HCT116 (cell line): ENCODE results near the gene NHSL2. TPM values are rescaled to one million over a fixed set of nuclear protein-coding genes. Genes with fewer than 3 reads are reported as not detected.

Source experiments
- ATAC-seq: fragments of 200-7000 bp; cut with Tn5 transposase; 2 replicates; pipeline ENCODE4 v1.9.1; 2020; ENCODE audit warnings: mild to moderate bottlenecking, moderate library complexity
- BruUV-seq: library from RNA; stranded (reverse); fragments of 400-500 nt; replicated peaks from 2 replicates; lab custom pipeline; 2021; lab: Mats Ljungman, UMichigan
- CTCF ChIA-PET: fragments of 300-600 bp; sonication (Branson Sonifier 250); formaldehyde crosslinking; loops from one replicate; lab custom pipeline; 2021; ENCODE audit warnings: antibody characterized with exemption; lab: Charles Lee
- POLR2A ChIA-PET: fragments of 300-600, 350-600 bp; sonication (Branson Sonifier 250); formaldehyde crosslinking; loops from one replicate; lab custom pipeline; 2021; ENCODE audit warnings: antibody characterized with exemption; lab: Charles Lee
- RAD21 ChIA-PET, 2 experiments: fragments of 300-600 bp; sonication (Branson Sonifier 250); formaldehyde crosslinking; loops; one replicate each; lab custom pipeline; 2023; ENCODE audit warnings: low total read pairs in 2 of 2; ENCODE audit not compliant: uncharacterized antibody in 2 of 2, unreplicated experiment in 2 of 2, low non-redundant PET in 1 of 2; lab: Charles Lee
- DNase-seq: peaks from one replicate; pipeline ENCODE4 v3.0.0-alpha.2; 2010; ENCODE audit warnings: low read depth, low spot score
- H2AFZ ChIP-seq: fragments of 200-600 bp; shearing (Covaris generic), sonication (generic); 2 replicates; pipeline ENCODE4 v1.6.1; 2017; ENCODE audit warnings: low read depth, mixed run types, mixed read lengths, antibody characterized with exemption, low read length; ENCODE audit not compliant: poor library complexity, severe bottlenecking
- H3K27ac ChIP-seq: 2 replicates; pipeline ENCODE4 v1.5.1; 2012; ENCODE audit warnings: low read depth, low read length
- H3K27me3 ChIP-seq: fragments of 200-600 bp; sonication (generic); 2 replicates; pipeline ENCODE4 v1.6.1; 2016; ENCODE audit warnings: mixed run types, low read length, mixed read lengths; ENCODE audit not compliant: insufficient read depth
- H3K36me3 ChIP-seq, 2 experiments: fragments of 200-500 bp in 1 of 2; fragments of 200-600 bp in 1 of 2; sonication (Bioruptor generic) in 1 of 2; sonication (generic) in 1 of 2; 2 replicates each; pipeline versions ENCODE4 v1.5.1 to v1.6.1; 2014 to 2016; ENCODE audit warnings: low read length in 2 of 2, inconsistent platforms in 1 of 2, mixed read lengths in 1 of 2, mixed run types in 1 of 2; ENCODE audit not compliant: insufficient read depth in 2 of 2, control insufficient read depth in 1 of 2
- H3K4me1 ChIP-seq, 2 experiments: fragments of 200-600 bp in 1 of 2; sonication (generic) in 1 of 2; 2 replicates each; pipeline versions ENCODE4 v1.5.1 to v1.6.1; 2012 to 2017; ENCODE audit warnings: low read length in 2 of 2, inconsistent platforms in 1 of 2, mild to moderate bottlenecking in 1 of 2, mixed read lengths in 1 of 2, mixed run types in 1 of 2, moderate library complexity in 1 of 2; ENCODE audit not compliant: insufficient read depth in 2 of 2, control insufficient read depth in 1 of 2
- H3K4me2 ChIP-seq: fragments of 200-600 bp; sonication (generic); 2 replicates; pipeline ENCODE4 v1.6.1; 2017; ENCODE audit warnings: mixed run types, low read length, mixed read lengths
- H3K4me3 ChIP-seq, 2 experiments: fragments of 200-600 bp in 1 of 2; sonication (generic) in 1 of 2; replicated peaks in 1 of 2; 2 replicates each; pipeline ENCODE4 v1.5.1; 2011 to 2016; ENCODE audit warnings: low read length in 2 of 2, control low read depth in 1 of 2, low read depth in 1 of 2, mild to moderate bottlenecking in 1 of 2, mixed read lengths in 1 of 2, mixed run types in 1 of 2
- H3K79me2 ChIP-seq: fragments of 200-600 bp; sonication (generic); 2 replicates; pipeline ENCODE4 v1.6.1; 2017; ENCODE audit warnings: mild to moderate bottlenecking, mixed run types, low read length, moderate library complexity, mixed read lengths; ENCODE audit not compliant: insufficient read depth
- H3K9ac ChIP-seq: fragments of 200-600 bp; sonication (generic); 2 replicates; pipeline ENCODE4 v1.6.1; 2016; ENCODE audit warnings: low read length, mixed read lengths
- H3K9me2 ChIP-seq: fragments of 200-600 bp; sonication (generic), shearing (Covaris generic); 2 replicates; pipeline ENCODE4 v1.6.1; 2017; ENCODE audit warnings: mixed run types, mild to moderate bottlenecking, moderate library complexity; ENCODE audit not compliant: insufficient read depth
- H3K9me3 ChIP-seq, 2 experiments: fragments of 200-500 bp in 1 of 2; fragments of 200-600 bp in 1 of 2; sonication (Bioruptor generic) in 1 of 2; sonication (generic) in 1 of 2; 2 replicates each; pipeline ENCODE4 v1.6.1; 2014 to 2017; ENCODE audit warnings: low read length in 2 of 2, mixed read lengths in 2 of 2, inconsistent platforms in 1 of 2, low read depth in 1 of 2, mild to moderate bottlenecking in 1 of 2, mixed run types in 1 of 2, moderate library complexity in 1 of 2; ENCODE audit not compliant: control insufficient read depth in 1 of 2, insufficient read depth in 1 of 2
- H4K20me1 ChIP-seq: fragments of 200-600 bp; sonication (generic), shearing (Covaris generic); 2 replicates; pipeline ENCODE4 v1.6.1; 2017; ENCODE audit warnings: mixed run types, mild to moderate bottlenecking, moderate library complexity; ENCODE audit not compliant: insufficient read depth
- CBX3 ChIP-seq: IDR thresholded peaks from 2 replicates; pipeline ENCODE4 v1.6.1; 2012; ENCODE audit warnings: low read depth
- CEBPB ChIP-seq: IDR thresholded peaks from 2 replicates; pipeline ENCODE4 v1.6.1; 2012; ENCODE audit warnings: low read depth
- ELF1 ChIP-seq: IDR thresholded peaks from 2 replicates; pipeline ENCODE4 v1.6.1; 2012; ENCODE audit warnings: low read depth, borderline replicate concordance
- EZH2 ChIP-seq: fragments of 200-600 bp; sonication (generic); IDR thresholded peaks from 2 replicates; pipeline ENCODE4 v1.6.1; 2017; ENCODE audit warnings: antibody characterized with exemption, mixed run types
- EZH2phosphoT487 ChIP-seq: fragments of 200-600 bp; IDR thresholded peaks from 2 replicates; pipeline ENCODE4 v1.6.1; 2018; ENCODE audit warnings: antibody characterized with exemption, borderline replicate concordance
- FOSL1 ChIP-seq: IDR thresholded peaks from 2 replicates; pipeline ENCODE4 v1.6.1; 2012; ENCODE audit warnings: low read depth
- POLR2A ChIP-seq: IDR thresholded peaks from 2 replicates; pipeline ENCODE4 v1.7.0; 2011; ENCODE audit warnings: borderline replicate concordance; ENCODE audit not compliant: insufficient read depth, insufficient read length; ENCODE audit errors: extremely low read depth
- POLR2AphosphoS5 ChIP-seq: IDR thresholded peaks from 2 replicates; pipeline ENCODE4 v1.6.1; 2011; ENCODE audit warnings: mild to moderate bottlenecking, low read depth, low read length, moderate library complexity
- RAD21 ChIP-seq: IDR thresholded peaks from 2 replicates; pipeline ENCODE4 v1.6.1; 2012; ENCODE audit warnings: low read depth, mild to moderate bottlenecking
- SIN3A ChIP-seq: IDR thresholded peaks from 2 replicates; pipeline ENCODE4 v1.6.1; 2012; ENCODE audit warnings: low read depth
- SP1 ChIP-seq: IDR thresholded peaks from 2 replicates; pipeline ENCODE4 v1.6.1; 2012; ENCODE audit warnings: low read depth
- SRF ChIP-seq: IDR thresholded peaks from 2 replicates; pipeline ENCODE4 v1.6.1; 2012; ENCODE audit warnings: low read depth
- ZBTB33 ChIP-seq: IDR thresholded peaks from 2 replicates; pipeline ENCODE4 v1.6.1; 2011; ENCODE audit warnings: mild to moderate bottlenecking, low read length, moderate library complexity; ENCODE audit not compliant: insufficient replicate concordance; ENCODE audit errors: extremely low read depth
- ZNF274 ChIP-seq: fragments of 200-500 bp; sonication (Bioruptor generic); IDR thresholded peaks from 2 replicates; pipeline ENCODE4 v1.6.1; 2014; ENCODE audit warnings: mild to moderate bottlenecking, low read depth, low read length, inconsistent platforms
- intact Hi-C: fragments of 100-400 bp; cut with micrococcal nuclease; formaldehyde crosslinking; loops from 2 replicates; pipeline ENCODE4 v1.10.0; 2022
- total RNA-seq: library from RNA; stranded (reverse); gene quantifications from one replicate; pipeline ENCODE4 v1.2.1, GENCODE V29; 2021; ENCODE audit not compliant: unreplicated experiment
- TF ChIP-seq, protein P1 (sequence below), 3 experiments: fragments of 200-600 bp in 1 of 3; sonication (generic) in 1 of 3; IDR thresholded peaks in 2 of 3; conservative IDR thresholded peaks in 1 of 3; 2 replicates each; pipeline ENCODE4 v1.5.1; 2012 to 2017; ENCODE audit warnings: low read depth in 2 of 3, low read length in 2 of 3, antibody characterized with exemption in 1 of 3, borderline replicate concordance in 1 of 3, control low read depth in 1 of 3, mild to moderate bottlenecking in 1 of 3, mixed read lengths in 1 of 3, mixed run types in 1 of 3, moderate library complexity in 1 of 3; ENCODE audit not compliant: insufficient read depth in 1 of 3
- TF ChIP-seq, protein P2 (sequence below): IDR thresholded peaks from 2 replicates; pipeline ENCODE4 v1.6.1; 2012
- TF ChIP-seq, protein P3 (sequence below): IDR thresholded peaks from 2 replicates; pipeline ENCODE4 v1.6.1; 2012; ENCODE audit warnings: low read depth

Gene NHSL2
- total RNA-seq, 1 experiment from 2014 or later, result 0.22 TPM

- ATAC-seq (no peak), DNase-seq (no peak)
- no peaks in the 10 kb centered on the region for H3K79me2 ChIP-seq
- no peak overlapping the region for H3K4me3 ChIP-seq
- H3K4me1 ChIP-seq, result no peaks in the 10 kb centered on the region
- H4K20me1 ChIP-seq, result no peaks in the 10 kb centered on the region
- TF ChIP-seq FOSL1 (no peak), EZH2 (no peak), ZNF274 (no peak), POLR2A (no peak), CBX3 (no peak), CEBPB (no peak), SIN3A (no peak), EZH2phosphoT487 (no peak), RAD21 (no peak), ZBTB33 (no peak), SP1 (no peak), SRF (no peak), POLR2AphosphoS5 (no peak), ELF1 (no peak)
- TF ChIP-seq, protein P1, sequence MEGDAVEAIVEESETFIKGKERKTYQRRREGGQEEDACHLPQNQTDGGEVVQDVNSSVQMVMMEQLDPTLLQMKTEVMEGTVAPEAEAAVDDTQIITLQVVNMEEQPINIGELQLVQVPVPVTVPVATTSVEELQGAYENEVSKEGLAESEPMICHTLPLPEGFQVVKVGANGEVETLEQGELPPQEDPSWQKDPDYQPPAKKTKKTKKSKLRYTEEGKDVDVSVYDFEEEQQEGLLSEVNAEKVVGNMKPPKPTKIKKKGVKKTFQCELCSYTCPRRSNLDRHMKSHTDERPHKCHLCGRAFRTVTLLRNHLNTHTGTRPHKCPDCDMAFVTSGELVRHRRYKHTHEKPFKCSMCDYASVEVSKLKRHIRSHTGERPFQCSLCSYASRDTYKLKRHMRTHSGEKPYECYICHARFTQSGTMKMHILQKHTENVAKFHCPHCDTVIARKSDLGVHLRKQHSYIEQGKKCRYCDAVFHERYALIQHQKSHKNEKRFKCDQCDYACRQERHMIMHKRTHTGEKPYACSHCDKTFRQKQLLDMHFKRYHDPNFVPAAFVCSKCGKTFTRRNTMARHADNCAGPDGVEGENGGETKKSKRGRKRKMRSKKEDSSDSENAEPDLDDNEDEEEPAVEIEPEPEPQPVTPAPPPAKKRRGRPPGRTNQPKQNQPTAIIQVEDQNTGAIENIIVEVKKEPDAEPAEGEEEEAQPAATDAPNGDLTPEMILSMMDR (IDR thresholded peaks at IDR 0.05 in 2 of 3, conservative IDR thresholded peaks at IDR 0.05 in 1 of 3; ENCODE audit: borderline replicate concordance in 1 of 3, insufficient read depth in 1 of 3, low read depth in 2 of 3, low read length in 2 of 3), result no peak
- TF ChIP-seq, protein P2, sequence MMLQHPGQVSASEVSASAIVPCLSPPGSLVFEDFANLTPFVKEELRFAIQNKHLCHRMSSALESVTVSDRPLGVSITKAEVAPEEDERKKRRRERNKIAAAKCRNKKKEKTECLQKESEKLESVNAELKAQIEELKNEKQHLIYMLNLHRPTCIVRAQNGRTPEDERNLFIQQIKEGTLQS, result no peak
- TF ChIP-seq, protein P3, sequence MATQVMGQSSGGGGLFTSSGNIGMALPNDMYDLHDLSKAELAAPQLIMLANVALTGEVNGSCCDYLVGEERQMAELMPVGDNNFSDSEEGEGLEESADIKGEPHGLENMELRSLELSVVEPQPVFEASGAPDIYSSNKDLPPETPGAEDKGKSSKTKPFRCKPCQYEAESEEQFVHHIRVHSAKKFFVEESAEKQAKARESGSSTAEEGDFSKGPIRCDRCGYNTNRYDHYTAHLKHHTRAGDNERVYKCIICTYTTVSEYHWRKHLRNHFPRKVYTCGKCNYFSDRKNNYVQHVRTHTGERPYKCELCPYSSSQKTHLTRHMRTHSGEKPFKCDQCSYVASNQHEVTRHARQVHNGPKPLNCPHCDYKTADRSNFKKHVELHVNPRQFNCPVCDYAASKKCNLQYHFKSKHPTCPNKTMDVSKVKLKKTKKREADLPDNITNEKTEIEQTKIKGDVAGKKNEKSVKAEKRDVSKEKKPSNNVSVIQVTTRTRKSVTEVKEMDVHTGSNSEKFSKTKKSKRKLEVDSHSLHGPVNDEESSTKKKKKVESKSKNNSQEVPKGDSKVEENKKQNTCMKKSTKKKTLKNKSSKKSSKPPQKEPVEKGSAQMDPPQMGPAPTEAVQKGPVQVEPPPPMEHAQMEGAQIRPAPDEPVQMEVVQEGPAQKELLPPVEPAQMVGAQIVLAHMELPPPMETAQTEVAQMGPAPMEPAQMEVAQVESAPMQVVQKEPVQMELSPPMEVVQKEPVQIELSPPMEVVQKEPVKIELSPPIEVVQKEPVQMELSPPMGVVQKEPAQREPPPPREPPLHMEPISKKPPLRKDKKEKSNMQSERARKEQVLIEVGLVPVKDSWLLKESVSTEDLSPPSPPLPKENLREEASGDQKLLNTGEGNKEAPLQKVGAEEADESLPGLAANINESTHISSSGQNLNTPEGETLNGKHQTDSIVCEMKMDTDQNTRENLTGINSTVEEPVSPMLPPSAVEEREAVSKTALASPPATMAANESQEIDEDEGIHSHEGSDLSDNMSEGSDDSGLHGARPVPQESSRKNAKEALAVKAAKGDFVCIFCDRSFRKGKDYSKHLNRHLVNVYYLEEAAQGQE, result no peak
- no peak overlapping the region for H3K27ac ChIP-seq
- no peaks in the 10 kb centered on the region for H3K27me3 ChIP-seq
- H3K9me2 ChIP-seq, result no peaks in the 10 kb centered on the region
- no peak overlapping the region for H3K4me2 ChIP-seq
- no TSS peak for BruUV-seq
- RAD21 ChIA-PET, result no interaction called here
- no peak overlapping the region for H2AFZ ChIP-seq
- intact Hi-C loops, result no loop called here
- CTCF ChIA-PET, result no interaction called here
- no peaks in the 10 kb centered on the region for H3K36me3 ChIP-seq
- H3K9me3 ChIP-seq, result no peaks in the 10 kb centered on the region
- POLR2A ChIA-PET, result no interaction called here
- H3K9ac ChIP-seq, result no peak overlapping the region
These were observed 86.2 kb downstream of the NHSL2 start for GRCh38 chrX:71996826-71997225.
